ENCODE measurements around the gene EDN3. TPM values are rescaled to one million over a fixed set of nuclear protein-coding genes. Genes with fewer than 3 reads are reported as not detected.
A peak's percentile ranks its signal among the peaks of the same experiment; 100 is the strongest.

Gene EDN3
- total RNA-seq, 6 experiments from 2014 or later = not detected

GRCh38 chr20:59270380-59270779 is 30.0 kb upstream of the EDN3 start:
- intact Hi-C loops (cut with DNase I) = no loop called here
- no peak for ATAC-seq
- no peaks in the 10 kb centered on the region for H3K36me3 ChIP-seq
- H3K27me3 ChIP-seq = no peaks in the 10 kb centered on the region
- 50% methylated on average over 3 of the region's 3 CpGs for WGBS (ENCODE audit: insufficient coverage, low coverage, low lambda C conversion rate, missing lambda C conversion rate)
- DNase-seq = no peak
- H3K4me1 ChIP-seq = no peaks in the 10 kb centered on the region
- no peak overlapping the region for H3K27ac ChIP-seq
- H3K9me3 ChIP-seq = no peaks in the 10 kb centered on the region
- TF ChIP-seq CTCF (IDR thresholded peaks at IDR 0.05) = no peak
- no peak for TF ChIP-seq POLR2A (IDR thresholded peaks at IDR 0.05)
- no peak overlapping the region for H3K4me3 ChIP-seq

- Histone ChIP-seq H3K4me1 (no peaks in the 10 kb centered on the region), H3K27me3 (no peaks in the 10 kb centered on the region), H3K27ac (no peak overlapping the region), H3K36me3 (no peaks in the 10 kb centered on the region), H3K4me3 (no peak overlapping the region), H3K9me3 (no peaks in the 10 kb centered on the region)
- DNase-seq (no peak), ATAC-seq (peak in 1 of 4 donors; percentile 25)
- intact Hi-C loops (cut with DNase I) = no loop called here
- TF ChIP-seq CTCF (IDR thresholded peaks at IDR 0.05) (no peak), POLR2A (IDR thresholded peaks at IDR 0.05) (no peak)
- 37% methylated on average over 11 of the region's 11 CpGs for WGBS (ENCODE audit: insufficient coverage, low coverage, low lambda C conversion rate, missing lambda C conversion rate)
These were observed 26.6 kb upstream of the EDN3 start for GRCh38 chr20:59273739-59274357.

- ATAC-seq (no peak), DNase-seq (no peak)
- Histone ChIP-seq H3K9me3 (no peaks in the 10 kb centered on the region), H3K27ac (no peak overlapping the region), H3K4me1 (no peaks in the 10 kb centered on the region), H3K27me3 (no peaks in the 10 kb centered on the region), H3K36me3 (no peaks in the 10 kb centered on the region), H3K4me3 (no peak overlapping the region)
- WGBS (ENCODE audit: insufficient coverage, low coverage, low lambda C conversion rate, missing lambda C conversion rate) = 30% methylated on average over 4 of the region's 5 CpGs
- TF ChIP-seq CTCF (IDR thresholded peaks at IDR 0.05) = no peak
- TF ChIP-seq POLR2A (IDR thresholded peaks at IDR 0.05) = no peak
- intact Hi-C loops (cut with DNase I) = no loop called here
These were observed 23.5 kb upstream of the EDN3 start for GRCh38 chr20:59276938-59277337.

- TF ChIP-seq POLR2A (IDR thresholded peaks at IDR 0.05) (no peak), CTCF (IDR thresholded peaks at IDR 0.05) (no peak)
- Histone ChIP-seq H3K27me3 (no peaks in the 10 kb centered on the region), H3K9me3 (no peaks in the 10 kb centered on the region), H3K27ac (no peak overlapping the region), H3K36me3 (no peaks in the 10 kb centered on the region), H3K4me3 (no peak overlapping the region), H3K4me1 (no peaks in the 10 kb centered on the region)
- ATAC-seq = no peak
- 62% methylated on average over 5 of the region's 5 CpGs for WGBS (ENCODE audit: insufficient coverage, low coverage, low lambda C conversion rate, missing lambda C conversion rate)
- intact Hi-C loops (cut with DNase I) = no loop called here
- no peak for DNase-seq
These were observed 15.9 kb upstream of the EDN3 start for GRCh38 chr20:59284470-59284869.

GRCh38 chr20:59289994-59290393 is 10.4 kb upstream of the EDN3 start:
- no peaks in the 10 kb centered on the region for H3K4me1 ChIP-seq
- intact Hi-C loops (cut with DNase I) = no loop called here
- ATAC-seq = peak in 1 of 4 donors; percentile 30
- H3K27ac ChIP-seq = no peak overlapping the region
- H3K36me3 ChIP-seq = no peaks in the 10 kb centered on the region
- WGBS (ENCODE audit: insufficient coverage, low coverage, low lambda C conversion rate, missing lambda C conversion rate) = 67% methylated on average over 2 of the region's 5 CpGs
- H3K27me3 ChIP-seq = no peaks in the 10 kb centered on the region
- DNase-seq = no peak
- H3K9me3 ChIP-seq = no peaks in the 10 kb centered on the region
- H3K4me3 ChIP-seq = no peak overlapping the region
- no peak for TF ChIP-seq CTCF (IDR thresholded peaks at IDR 0.05)
- no peak for TF ChIP-seq POLR2A (IDR thresholded peaks at IDR 0.05)
